ENCODE results near the gene ZNF462.
"Not testable (repeated sequence)": the region's sequence is repeated elsewhere in the genome, so short reads cannot be mapped to it uniquely, and the experiment has no call there.

Gene ZNF462

DNA sequence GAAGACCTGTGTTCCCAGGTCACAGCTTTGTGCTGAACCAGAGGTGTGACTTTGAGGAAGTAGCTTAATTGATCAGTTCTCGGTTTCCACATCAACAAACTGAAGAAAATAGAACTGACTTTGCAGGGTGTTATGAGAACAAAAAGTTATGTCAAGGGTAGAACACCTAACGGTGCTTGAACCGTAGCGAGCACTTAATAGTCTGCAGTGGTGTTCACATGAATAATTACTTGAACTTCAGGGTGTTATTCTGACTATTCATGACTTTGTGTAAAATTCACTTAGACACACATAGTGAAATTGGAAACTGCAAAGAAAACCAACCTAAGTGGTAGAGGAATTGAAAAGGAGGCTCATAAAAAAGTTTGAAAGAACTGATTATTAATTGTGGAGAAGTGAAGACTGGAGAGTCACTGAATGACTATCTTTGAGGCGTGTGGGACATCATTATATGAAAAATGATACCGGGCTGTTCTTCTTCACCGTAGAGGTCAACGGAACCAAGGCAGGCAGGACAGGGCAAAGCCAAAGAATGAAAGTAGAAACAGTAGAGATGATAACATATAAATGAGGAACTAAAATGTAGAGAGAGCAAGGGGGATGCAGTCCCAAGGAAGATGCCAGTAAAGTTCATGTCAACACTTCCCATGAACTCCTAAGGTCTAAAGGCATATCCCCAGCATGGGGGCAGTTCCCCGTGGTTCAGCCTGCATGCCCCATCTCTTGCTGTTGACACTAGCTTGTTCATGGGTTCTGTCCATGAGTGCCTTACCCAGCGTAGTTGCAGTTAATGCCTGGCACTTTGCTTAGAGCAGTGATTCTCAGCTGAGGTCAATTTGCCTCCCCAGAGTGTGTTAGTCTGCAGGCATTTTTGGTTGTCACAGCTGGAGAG, 118.7 kb downstream of the ZNF462 start:
- DNase-seq = no peak
- no peaks in the 10 kb centered on the region for H3K36me3 ChIP-seq (ENCODE audit: control insufficient read depth, insufficient read depth, low read length)
- no peaks in the 10 kb centered on the region for H3K9me3 ChIP-seq (ENCODE audit: control insufficient read depth, low read length)
- no peak overlapping the region for H3K4me3 ChIP-seq (ENCODE audit: insufficient read depth, low read depth, low read length, poor library complexity, severe bottlenecking)
- H3K4me1 ChIP-seq (ENCODE audit: control insufficient read depth, insufficient read depth, low read length, poor library complexity, severe bottlenecking) = no peaks in the 10 kb centered on the region
- no peak overlapping the region for H3K27ac ChIP-seq (ENCODE audit: insufficient read depth, low read length, poor library complexity, severe bottlenecking)
- H3K27me3 ChIP-seq (replicated peaks; ENCODE audit: control insufficient read depth, insufficient read depth, low read length, poor library complexity, severe bottlenecking) = no peaks in the 10 kb centered on the region

- H3K27me3 ChIP-seq (replicated peaks; ENCODE audit: control insufficient read depth, insufficient read depth, low read length, poor library complexity, severe bottlenecking) = no peaks in the 10 kb centered on the region
- no peak for DNase-seq
- H3K27ac ChIP-seq (ENCODE audit: insufficient read depth, low read length, poor library complexity, severe bottlenecking) = no peak overlapping the region
- no peak overlapping the region for H3K4me3 ChIP-seq (ENCODE audit: insufficient read depth, low read depth, low read length, poor library complexity, severe bottlenecking)
- H3K4me1 ChIP-seq (ENCODE audit: control insufficient read depth, insufficient read depth, low read length, poor library complexity, severe bottlenecking) = no peaks in the 10 kb centered on the region
- H3K9me3 ChIP-seq (ENCODE audit: control insufficient read depth, low read length) = no peaks in the 10 kb centered on the region
- no peaks in the 10 kb centered on the region for H3K36me3 ChIP-seq (ENCODE audit: control insufficient read depth, insufficient read depth, low read length)
Measured at GRCh38 chr9:106982636-106983035, 119.7 kb downstream of the ZNF462 start.

DNA sequence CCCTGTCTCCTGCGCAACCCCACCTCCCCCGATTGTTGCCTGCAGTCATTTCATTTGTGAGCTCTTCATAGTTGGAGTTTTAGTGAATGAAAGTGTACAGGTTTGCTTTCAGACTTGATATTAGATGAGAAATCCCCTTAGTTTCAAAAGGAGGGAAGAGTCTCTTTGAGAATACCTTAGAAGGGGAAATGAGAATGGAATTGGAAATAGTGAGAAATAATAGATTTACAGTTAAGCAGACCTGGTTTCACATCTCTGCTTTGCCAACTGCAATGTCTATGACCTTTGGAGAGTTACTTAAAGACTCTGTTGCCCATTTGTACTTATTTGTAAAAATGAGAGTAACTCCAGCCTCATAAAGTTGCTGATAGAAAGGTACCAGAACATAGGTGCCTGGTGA, 120.4 kb downstream of the ZNF462 start:
- Histone ChIP-seq H3K4me1 (ENCODE audit: control insufficient read depth, insufficient read depth, low read length, poor library complexity, severe bottlenecking) (no peaks in the 10 kb centered on the region), H3K9me3 (ENCODE audit: control insufficient read depth, low read length) (no peaks in the 10 kb centered on the region), H3K27me3 (replicated peaks; ENCODE audit: control insufficient read depth, insufficient read depth, low read length, poor library complexity, severe bottlenecking) (no peaks in the 10 kb centered on the region), H3K36me3 (ENCODE audit: control insufficient read depth, insufficient read depth, low read length) (no peaks in the 10 kb centered on the region), H3K27ac (ENCODE audit: insufficient read depth, low read length, poor library complexity, severe bottlenecking) (no peak overlapping the region), H3K4me3 (ENCODE audit: insufficient read depth, low read depth, low read length, poor library complexity, severe bottlenecking) (no peak overlapping the region)
- DNase-seq = no peak

GRCh38 chr9:106989904-106990303, 126.9 kb downstream of the ZNF462 start:
- H3K4me3 ChIP-seq (ENCODE audit: insufficient read depth, low read depth, low read length, poor library complexity, severe bottlenecking); H3K27me3 ChIP-seq (replicated peaks; ENCODE audit: control insufficient read depth, insufficient read depth, low read length, poor library complexity, severe bottlenecking); H3K36me3 ChIP-seq (ENCODE audit: control insufficient read depth, insufficient read depth, low read length); H3K9me3 ChIP-seq (ENCODE audit: control insufficient read depth, low read length); H3K27ac ChIP-seq (ENCODE audit: insufficient read depth, low read length, poor library complexity, severe bottlenecking); DNase-seq; H3K4me1 ChIP-seq (ENCODE audit: control insufficient read depth, insufficient read depth, low read length, poor library complexity, severe bottlenecking): not testable (repeated sequence)

DNA sequence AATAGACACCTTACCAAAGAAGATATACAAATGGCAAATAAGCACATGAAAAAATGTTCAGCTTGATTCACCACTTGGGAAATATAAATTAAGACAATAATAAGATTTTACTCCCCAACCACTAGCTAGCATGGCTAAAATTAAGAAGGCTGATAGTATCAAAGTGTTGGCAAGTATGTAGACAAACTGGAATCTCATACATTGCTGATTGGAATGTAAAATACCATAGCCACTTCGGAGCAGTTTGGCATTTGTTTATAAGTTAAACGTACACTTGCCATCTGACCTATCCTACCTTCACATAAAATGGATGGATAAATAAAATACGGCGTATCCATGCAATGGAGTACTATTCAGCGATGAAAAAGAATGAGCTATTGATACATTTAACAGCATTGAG, 129.2 kb downstream of the ZNF462 start:
- no peaks in the 10 kb centered on the region for H3K27me3 ChIP-seq (replicated peaks; ENCODE audit: control insufficient read depth, insufficient read depth, low read length, poor library complexity, severe bottlenecking)
- H3K4me1 ChIP-seq (ENCODE audit: control insufficient read depth, insufficient read depth, low read length, poor library complexity, severe bottlenecking) = no peaks in the 10 kb centered on the region
- H3K4me3 ChIP-seq (ENCODE audit: insufficient read depth, low read depth, low read length, poor library complexity, severe bottlenecking) = no peak overlapping the region
- H3K36me3 ChIP-seq (ENCODE audit: control insufficient read depth, insufficient read depth, low read length) = no peaks in the 10 kb centered on the region
- H3K9me3 ChIP-seq (ENCODE audit: control insufficient read depth, low read length) = no peaks in the 10 kb centered on the region
- no peak overlapping the region for H3K27ac ChIP-seq (ENCODE audit: insufficient read depth, low read length, poor library complexity, severe bottlenecking)
- DNase-seq = no peak

GRCh38 chr9:106993603-106994002, 130.6 kb downstream of the ZNF462 start:
- Histone ChIP-seq H3K4me1 (ENCODE audit: control insufficient read depth, insufficient read depth, low read length, poor library complexity, severe bottlenecking) (no peaks in the 10 kb centered on the region), H3K27ac (ENCODE audit: insufficient read depth, low read length, poor library complexity, severe bottlenecking) (no peak overlapping the region), H3K4me3 (ENCODE audit: insufficient read depth, low read depth, low read length, poor library complexity, severe bottlenecking) (no peak overlapping the region), H3K36me3 (ENCODE audit: control insufficient read depth, insufficient read depth, low read length) (no peaks in the 10 kb centered on the region), H3K27me3 (replicated peaks; ENCODE audit: control insufficient read depth, insufficient read depth, low read length, poor library complexity, severe bottlenecking) (no peaks in the 10 kb centered on the region), H3K9me3 (ENCODE audit: control insufficient read depth, low read length) (no peaks in the 10 kb centered on the region)
- DNase-seq = no peak

- DNase-seq = no peak
- Histone ChIP-seq H3K4me1 (ENCODE audit: control insufficient read depth, insufficient read depth, low read length, poor library complexity, severe bottlenecking) (no peaks in the 10 kb centered on the region), H3K9me3 (ENCODE audit: control insufficient read depth, low read length) (no peaks in the 10 kb centered on the region), H3K4me3 (ENCODE audit: insufficient read depth, low read depth, low read length, poor library complexity, severe bottlenecking) (no peak overlapping the region), H3K27me3 (replicated peaks; ENCODE audit: control insufficient read depth, insufficient read depth, low read length, poor library complexity, severe bottlenecking) (no peaks in the 10 kb centered on the region), H3K36me3 (ENCODE audit: control insufficient read depth, insufficient read depth, low read length) (no peaks in the 10 kb centered on the region), H3K27ac (ENCODE audit: insufficient read depth, low read length, poor library complexity, severe bottlenecking) (no peak overlapping the region)
Measured at GRCh38 chr9:106994463-106994862, 131.5 kb downstream of the ZNF462 start.

GRCh38 chr9:107000218-107000617, 137.3 kb downstream of the ZNF462 start:
- Histone ChIP-seq H3K36me3 (ENCODE audit: control insufficient read depth, insufficient read depth, low read length) (no peaks in the 10 kb centered on the region), H3K27me3 (replicated peaks; ENCODE audit: control insufficient read depth, insufficient read depth, low read length, poor library complexity, severe bottlenecking) (no peaks in the 10 kb centered on the region), H3K27ac (ENCODE audit: insufficient read depth, low read length, poor library complexity, severe bottlenecking) (no peak overlapping the region), H3K9me3 (ENCODE audit: control insufficient read depth, low read length) (no peaks in the 10 kb centered on the region), H3K4me3 (ENCODE audit: insufficient read depth, low read depth, low read length, poor library complexity, severe bottlenecking) (no peak overlapping the region), H3K4me1 (ENCODE audit: control insufficient read depth, insufficient read depth, low read length, poor library complexity, severe bottlenecking) (no peaks in the 10 kb centered on the region)
- DNase-seq = no peak

DNA sequence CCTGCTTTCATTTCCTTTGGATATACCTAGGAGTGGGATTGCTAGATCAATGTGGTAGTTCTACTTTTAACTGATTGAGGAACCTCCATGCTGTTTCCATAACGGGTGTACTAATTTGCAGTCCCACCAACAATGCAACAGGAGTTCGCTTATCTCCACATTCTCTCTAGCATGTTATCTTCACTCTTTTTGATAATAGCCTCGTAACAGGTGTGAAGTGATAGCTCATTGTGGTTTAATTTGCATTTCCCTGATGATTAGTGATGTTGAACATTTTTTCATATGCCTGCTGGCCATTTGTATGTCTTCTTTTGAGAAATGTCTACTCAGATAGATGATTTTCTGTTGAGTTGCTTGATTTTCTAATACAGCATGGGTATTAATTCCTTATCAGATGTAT, 142.2 kb downstream of the ZNF462 start:
- Histone ChIP-seq H3K27ac (ENCODE audit: insufficient read depth, low read length, poor library complexity, severe bottlenecking) (no peak overlapping the region), H3K27me3 (replicated peaks; ENCODE audit: control insufficient read depth, insufficient read depth, low read length, poor library complexity, severe bottlenecking) (no peaks in the 10 kb centered on the region), H3K9me3 (ENCODE audit: control insufficient read depth, low read length) (no peaks in the 10 kb centered on the region), H3K4me1 (ENCODE audit: control insufficient read depth, insufficient read depth, low read length, poor library complexity, severe bottlenecking) (no peaks in the 10 kb centered on the region), H3K4me3 (ENCODE audit: insufficient read depth, low read depth, low read length, poor library complexity, severe bottlenecking) (no peak overlapping the region), H3K36me3 (ENCODE audit: control insufficient read depth, insufficient read depth, low read length) (no peaks in the 10 kb centered on the region)
- no peak for DNase-seq

GRCh38 chr9:107007402-107007801, 144.4 kb downstream of the ZNF462 start:
- Histone ChIP-seq H3K4me3 (ENCODE audit: insufficient read depth, low read depth, low read length, poor library complexity, severe bottlenecking) (no peak overlapping the region), H3K36me3 (ENCODE audit: control insufficient read depth, insufficient read depth, low read length) (no peaks in the 10 kb centered on the region), H3K9me3 (ENCODE audit: control insufficient read depth, low read length) (no peaks in the 10 kb centered on the region), H3K27ac (ENCODE audit: insufficient read depth, low read length, poor library complexity, severe bottlenecking) (no peak overlapping the region), H3K27me3 (replicated peaks; ENCODE audit: control insufficient read depth, insufficient read depth, low read length, poor library complexity, severe bottlenecking) (no peaks in the 10 kb centered on the region), H3K4me1 (ENCODE audit: control insufficient read depth, insufficient read depth, low read length, poor library complexity, severe bottlenecking) (no peaks in the 10 kb centered on the region)
- no peak for DNase-seq

Data from effector memory CD4-positive, alpha-beta T cell (primary cell).